Mesodermal cell (in vitro differentiated cells): ENCODE results near the gene TMEM176B. TPM values are rescaled to one million over a fixed set of nuclear protein-coding genes. Genes with fewer than 3 reads are reported as not detected.

Experiments used
- H3K27ac ChIP-seq: 2 replicates; pipeline ENCODE4 v1.7.0; 2013; ENCODE audit warnings: mild to moderate bottlenecking, low read depth, low read length, moderate library complexity; ENCODE audit not compliant: severe bottlenecking
- H3K36me3 ChIP-seq: 2 replicates; pipeline ENCODE4 v1.7.1; 2013; ENCODE audit warnings: mild to moderate bottlenecking, low read length, moderate library complexity; ENCODE audit not compliant: control insufficient read depth, insufficient read depth
- H3K4me1 ChIP-seq: one replicate; pipeline ENCODE4 v1.7.1; 2013; ENCODE audit warnings: mild to moderate bottlenecking, low read length; ENCODE audit not compliant: insufficient read depth, control insufficient read depth, poor library complexity, severe bottlenecking
- H3K4me3 ChIP-seq: 2 replicates; pipeline ENCODE4 v1.7.0; 2013; ENCODE audit warnings: low read length, control low read depth, mild to moderate bottlenecking; ENCODE audit not compliant: insufficient read depth, poor library complexity, severe bottlenecking; ENCODE audit errors: extremely low read depth
- H3K9me3 ChIP-seq: 2 replicates; pipeline ENCODE4 v1.7.1; 2013; ENCODE audit warnings: mild to moderate bottlenecking, low read length, moderate library complexity; ENCODE audit not compliant: control insufficient read depth
- WGBS, 2 experiments: methylation state at CpG; one replicate each; pipeline ENCODE4 v1.1.5; 2013; ENCODE audit warnings: missing lambda C conversion rate in 2 of 2; ENCODE audit not compliant: insufficient coverage in 2 of 2; 5-methylcytosine and 5-hydroxymethylcytosine counted together
- polyA plus RNA-seq, 2 experiments: library from polyadenylated mRNA; stranded (reverse); fragments of 50-300 nt; gene quantifications; one replicate each; pipeline ENCODE4 v1.2.3, GENCODE V29; 2013

Gene TMEM176B
- 0.44 TPM for polyA plus RNA-seq (2013, experiment 1 of 2)
- 0.76 TPM for polyA plus RNA-seq (2013, experiment 2 of 2)

DNA sequence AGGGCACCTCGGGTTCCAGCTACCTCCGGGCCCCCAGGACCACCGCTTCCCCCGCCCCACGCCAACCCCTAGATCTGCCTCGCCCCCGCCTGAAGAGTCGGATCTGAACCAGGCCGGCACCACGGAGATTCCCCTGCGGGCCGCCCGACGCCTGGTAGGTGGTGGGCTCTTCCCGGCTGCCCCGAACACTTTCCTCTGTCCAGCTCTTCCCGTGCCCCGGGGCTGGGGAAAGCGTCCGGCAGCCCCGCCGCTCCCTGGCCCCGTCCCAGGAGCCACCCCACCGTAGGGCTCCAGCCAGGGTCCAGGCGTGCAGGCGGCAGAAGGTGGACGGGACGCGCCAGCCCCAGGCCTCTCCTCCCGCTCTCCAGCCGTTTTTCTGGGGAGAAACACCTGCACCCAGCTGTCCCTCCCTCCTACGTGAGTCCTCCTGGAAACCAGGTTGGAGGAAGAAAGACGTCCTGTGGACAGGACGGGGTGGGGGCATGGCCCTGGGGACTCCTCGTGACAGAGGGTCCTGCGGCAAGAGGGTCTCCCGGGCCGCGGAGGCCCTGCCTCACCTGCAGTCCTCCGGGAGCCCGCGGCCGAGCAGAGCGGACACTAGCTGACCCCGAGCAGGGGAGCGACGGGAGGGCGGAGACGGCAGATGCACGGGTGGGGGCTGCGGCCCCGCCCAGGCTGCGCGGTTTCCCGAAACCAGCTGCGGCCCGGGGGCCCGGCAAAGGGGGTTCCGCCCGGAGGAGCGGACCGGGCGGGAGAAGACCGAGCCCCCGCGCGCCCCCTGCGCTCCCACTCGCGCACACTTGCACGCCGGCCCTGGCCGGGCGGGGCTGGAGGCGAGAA lies at the start of gene TMEM176B:
Gene TMEM176B, minus strand, starts transcription at position 624 of the 840 bp plus-strand sequence. CDS start 3,795 bp downstream, outside the sequence.
- no peak within 1 kb of the TSS for H3K27ac ChIP-seq
- H3K4me1 ChIP-seq: no peaks in the 10 kb centered on the region
- WGBS, 2 experiments: 7 to 9% methylated on average over 54 to 58 of the region's 75 CpGs
- no peaks in the 10 kb centered on the region for H3K9me3 ChIP-seq
- no peak within 1 kb of the TSS for H3K4me3 ChIP-seq
- no peaks in the 10 kb centered on the region for H3K36me3 ChIP-seq

DNA sequence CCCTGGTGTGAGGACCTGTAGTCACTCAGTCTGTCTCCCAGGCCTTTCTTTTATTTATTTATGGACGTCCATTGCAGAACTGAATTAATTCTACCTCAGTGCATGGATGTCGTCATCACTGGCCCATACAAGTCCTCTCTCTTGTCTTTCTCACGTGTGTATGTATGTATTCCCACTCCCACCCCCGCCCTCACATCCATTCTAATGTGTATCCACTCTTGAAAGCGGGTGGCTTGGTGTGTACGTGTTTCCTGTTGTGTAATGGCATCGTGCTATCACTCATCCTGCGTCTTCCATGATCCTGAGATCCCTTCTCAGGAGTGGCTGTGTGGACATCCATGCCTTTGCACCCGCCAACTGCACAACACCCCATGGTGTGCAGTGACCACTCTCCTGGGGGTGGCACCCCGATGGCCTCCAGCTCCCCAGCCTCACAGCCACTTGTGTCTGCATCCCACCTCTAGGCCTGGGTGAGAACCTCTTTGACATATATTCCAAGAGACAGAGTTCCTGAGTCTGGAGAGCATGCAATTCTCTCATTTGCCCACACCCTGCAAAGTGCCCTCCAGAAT lies 49.1 kb upstream of the TMEM176B start:
- H3K4me1 ChIP-seq: no peaks in the 10 kb centered on the region
- no peaks in the 10 kb centered on the region for H3K36me3 ChIP-seq
- H3K27ac ChIP-seq: no peak overlapping the region
- H3K4me3 ChIP-seq: no peak overlapping the region
- 89 to 91% methylated on average over 5 to 8 of the region's 10 CpGs for WGBS, 2 experiments
- H3K9me3 ChIP-seq: no peaks in the 10 kb centered on the region

DNA sequence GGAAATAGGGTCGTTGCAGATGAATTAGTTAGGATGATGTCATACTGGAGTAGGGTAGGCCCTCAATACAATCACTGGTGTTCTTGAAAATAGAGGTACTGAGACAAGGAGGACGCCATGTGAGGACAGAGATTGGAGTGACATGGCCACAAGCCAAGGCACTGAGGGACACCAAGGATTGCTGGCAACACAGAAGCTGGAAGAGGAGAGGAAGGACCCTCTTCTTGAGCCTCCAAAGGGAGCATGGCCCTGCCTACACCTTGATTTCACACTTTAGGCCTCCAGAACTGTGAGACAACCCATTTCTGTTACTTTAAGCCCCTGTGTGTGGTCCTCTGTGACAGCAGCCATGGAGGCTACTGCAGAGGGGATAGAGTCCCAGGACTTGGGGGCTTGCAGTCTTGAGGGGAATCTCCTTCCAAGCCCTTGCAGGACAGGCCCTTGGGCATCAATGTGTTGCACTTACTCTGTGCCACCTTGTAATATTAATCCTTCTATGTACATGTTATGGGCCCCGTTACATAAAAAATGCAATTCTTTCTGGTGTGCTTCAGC lies 48.5 kb upstream of the TMEM176B start:
- no peak overlapping the region for H3K4me3 ChIP-seq
- H3K27ac ChIP-seq: no peak overlapping the region
- no peaks in the 10 kb centered on the region for H3K4me1 ChIP-seq
- WGBS, 2 experiments: 89 to 91% methylated on average over 2 to 3 of the region's 3 CpGs
- H3K36me3 ChIP-seq: no peaks in the 10 kb centered on the region
- H3K9me3 ChIP-seq: no peaks in the 10 kb centered on the region

DNA sequence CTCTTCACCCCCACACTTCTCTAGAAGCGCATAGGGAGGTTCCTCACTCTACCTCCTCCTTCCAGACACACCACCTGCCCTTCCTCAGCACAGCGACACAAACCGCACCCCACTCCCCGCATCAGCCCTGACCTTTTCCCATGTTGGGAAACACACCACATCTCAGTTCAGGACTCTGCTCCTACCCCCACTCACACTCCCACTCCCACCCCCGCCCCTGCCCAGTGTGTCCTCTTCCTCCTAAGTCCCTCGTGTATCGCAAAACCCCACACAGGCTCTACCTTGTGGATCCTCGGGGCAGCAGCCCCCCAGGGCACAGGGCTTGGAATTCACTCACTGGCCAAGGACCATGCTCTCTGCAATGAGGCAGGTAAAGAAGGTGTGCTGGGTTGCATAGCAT lies 47.9 kb upstream of the TMEM176B start:
- Histone ChIP-seq H3K27ac (no peak overlapping the region), H3K4me3 (no peak overlapping the region), H3K9me3 (no peaks in the 10 kb centered on the region), H3K4me1 (no peaks in the 10 kb centered on the region), H3K36me3 (no peaks in the 10 kb centered on the region)
- WGBS, 2 experiments: 91 to 98% methylated on average over 5 to 8 of the region's 8 CpGs

DNA sequence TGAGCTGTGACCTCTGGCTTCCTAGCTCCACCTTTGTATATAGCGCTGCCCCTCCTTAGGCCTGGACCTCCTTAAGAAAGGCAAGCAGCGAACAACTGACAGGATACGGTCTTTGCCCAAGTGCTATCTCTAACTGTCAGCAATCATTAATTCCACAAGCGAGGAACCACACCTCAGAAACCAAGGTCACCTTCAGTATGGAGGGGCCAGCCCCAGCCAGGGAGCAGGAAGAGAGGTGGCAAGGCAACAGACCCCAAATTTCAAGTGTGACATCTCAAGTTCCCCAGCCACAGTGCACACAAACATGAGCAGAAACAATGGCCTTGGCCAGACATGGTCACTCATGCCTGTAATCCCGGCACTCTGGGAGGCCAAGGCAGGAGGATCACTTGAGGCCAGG lies 47.4 kb upstream of the TMEM176B start:
- H3K27ac ChIP-seq: no peak overlapping the region
- H3K9me3 ChIP-seq: no peaks in the 10 kb centered on the region
- 92 to 98% methylated on average over 2 to 5 of the region's 5 CpGs for WGBS, 2 experiments
- H3K4me3 ChIP-seq: no peak overlapping the region
- H3K36me3 ChIP-seq: no peaks in the 10 kb centered on the region
- no peaks in the 10 kb centered on the region for H3K4me1 ChIP-seq

DNA sequence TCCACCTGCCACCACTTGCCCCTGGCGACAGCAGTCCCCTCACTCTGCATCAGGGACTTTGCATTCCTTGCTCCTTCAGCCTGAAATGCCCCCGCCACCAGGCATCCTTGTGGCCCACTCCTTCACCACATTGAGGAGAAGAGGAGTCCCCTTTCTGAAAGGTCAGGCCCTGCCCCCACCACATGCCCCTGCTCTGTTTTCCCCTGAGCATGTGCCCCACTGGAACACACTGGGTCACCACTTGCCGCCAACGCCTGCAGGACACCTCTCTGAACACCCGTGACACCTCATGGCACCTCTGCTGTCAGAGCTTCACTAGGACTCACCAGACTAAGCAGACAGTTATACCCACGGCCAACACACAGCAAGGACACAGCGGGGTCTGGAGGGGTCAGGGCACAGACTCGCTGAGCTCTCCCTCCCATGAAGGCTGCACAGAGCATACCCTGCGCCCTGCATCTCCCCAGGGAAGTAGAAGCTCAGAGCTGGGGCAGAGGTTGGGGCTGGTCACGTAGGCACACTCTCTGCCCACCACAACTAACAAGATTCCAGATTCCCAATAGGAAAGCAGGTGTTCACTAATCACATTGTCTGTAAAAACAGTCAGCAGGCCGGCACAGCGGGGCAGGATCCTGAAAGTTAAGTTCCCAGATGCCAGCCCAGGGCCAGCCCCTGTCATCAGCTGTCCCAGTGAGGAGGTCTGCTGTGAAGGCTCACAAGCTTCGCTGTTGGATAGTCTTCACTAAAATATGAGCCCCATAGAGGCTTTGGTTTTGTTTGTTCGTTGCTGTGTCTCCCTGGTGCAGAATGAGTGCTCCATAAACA lies 46.3 kb upstream of the TMEM176B start:
- no peak overlapping the region for H3K4me3 ChIP-seq
- H3K36me3 ChIP-seq: no peaks in the 10 kb centered on the region
- H3K27ac ChIP-seq: no peak overlapping the region
- H3K4me1 ChIP-seq: no peaks in the 10 kb centered on the region
- H3K9me3 ChIP-seq: no peaks in the 10 kb centered on the region
- WGBS, 2 experiments: 89 to 96% methylated on average over 10 to 12 of the region's 14 CpGs

DNA sequence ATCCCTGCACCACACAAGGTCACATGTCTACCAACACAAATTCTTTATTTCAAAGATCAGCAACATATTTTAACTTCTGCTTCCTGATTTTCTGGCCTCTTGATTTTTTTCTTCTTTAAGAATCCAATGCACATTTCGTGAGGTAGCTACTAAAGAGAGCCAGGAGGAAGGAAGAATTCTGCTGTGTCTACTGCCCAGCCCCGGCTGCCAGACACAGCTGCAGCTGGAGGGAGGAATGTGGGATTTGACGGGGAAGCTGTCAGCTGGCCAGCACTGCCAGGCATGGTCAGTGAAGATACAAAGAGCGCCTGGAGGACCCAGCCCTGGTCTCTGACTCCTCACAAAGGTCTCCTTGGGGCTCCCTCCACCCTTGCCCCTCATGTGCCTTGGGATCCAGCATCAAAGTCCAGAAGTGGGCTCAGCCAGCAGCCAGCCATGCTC lies 45.3 kb upstream of the TMEM176B start:
- Histone ChIP-seq H3K36me3 (no peaks in the 10 kb centered on the region), H3K27ac (no peak overlapping the region), H3K9me3 (no peaks in the 10 kb centered on the region), H3K4me1 (no peaks in the 10 kb centered on the region), H3K4me3 (no peak overlapping the region)
- 56 to 67% methylated on average over 3 of the region's 4 CpGs for WGBS, 2 experiments

DNA sequence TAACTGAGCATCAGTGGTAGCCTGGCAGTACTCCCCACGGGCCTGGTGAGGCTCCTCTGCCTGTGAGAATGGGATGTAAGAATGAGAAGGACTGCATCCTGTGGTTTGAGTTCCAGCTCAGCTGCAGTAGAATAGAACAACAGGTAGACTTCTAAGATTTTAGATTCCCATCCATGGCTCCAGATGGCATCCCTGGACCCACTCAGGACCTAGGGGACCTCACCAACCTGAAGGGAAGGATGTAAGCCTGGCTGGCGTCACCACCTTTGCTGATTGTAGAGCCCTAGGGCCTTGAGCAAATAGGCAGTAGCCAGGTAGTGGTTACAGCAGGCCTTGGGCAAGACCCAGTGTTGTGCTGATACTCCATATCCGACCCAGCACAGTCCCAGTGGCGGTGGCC lies 42.6 kb upstream of the TMEM176B start:
- WGBS, 2 experiments: 88% methylated on average over 4 of the region's 4 CpGs; no CpG with 5 or more reads in 1 of the 2 experiments
- no peaks in the 10 kb centered on the region for H3K9me3 ChIP-seq
- H3K4me3 ChIP-seq: no peak overlapping the region
- H3K4me1 ChIP-seq: no peaks in the 10 kb centered on the region
- H3K27ac ChIP-seq: no peak overlapping the region
- no peaks in the 10 kb centered on the region for H3K36me3 ChIP-seq

DNA sequence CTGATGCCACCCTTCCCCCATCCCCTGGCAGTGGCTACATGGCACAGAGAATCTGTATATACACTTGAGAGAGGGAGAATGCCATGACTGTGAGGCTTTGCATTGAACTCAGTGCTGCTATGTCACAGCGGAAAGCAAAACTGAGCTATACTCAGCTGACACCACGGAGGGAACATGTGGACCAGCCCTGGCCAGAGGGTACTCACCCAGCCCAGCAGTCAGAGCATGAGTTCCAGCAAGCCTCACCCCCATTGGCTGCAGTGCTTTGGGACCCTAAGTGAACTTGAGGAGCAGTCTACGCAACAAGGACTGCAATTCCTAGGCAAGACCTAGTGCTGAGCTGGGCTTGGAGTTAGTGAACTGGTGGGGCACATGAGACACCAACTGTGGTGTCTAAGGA lies 41.9 kb upstream of the TMEM176B start:
- H3K4me3 ChIP-seq: no peak overlapping the region
- 90 to 96% methylated on average over 3 of the region's 3 CpGs for WGBS, 2 experiments
- H3K27ac ChIP-seq: no peak overlapping the region

DNA sequence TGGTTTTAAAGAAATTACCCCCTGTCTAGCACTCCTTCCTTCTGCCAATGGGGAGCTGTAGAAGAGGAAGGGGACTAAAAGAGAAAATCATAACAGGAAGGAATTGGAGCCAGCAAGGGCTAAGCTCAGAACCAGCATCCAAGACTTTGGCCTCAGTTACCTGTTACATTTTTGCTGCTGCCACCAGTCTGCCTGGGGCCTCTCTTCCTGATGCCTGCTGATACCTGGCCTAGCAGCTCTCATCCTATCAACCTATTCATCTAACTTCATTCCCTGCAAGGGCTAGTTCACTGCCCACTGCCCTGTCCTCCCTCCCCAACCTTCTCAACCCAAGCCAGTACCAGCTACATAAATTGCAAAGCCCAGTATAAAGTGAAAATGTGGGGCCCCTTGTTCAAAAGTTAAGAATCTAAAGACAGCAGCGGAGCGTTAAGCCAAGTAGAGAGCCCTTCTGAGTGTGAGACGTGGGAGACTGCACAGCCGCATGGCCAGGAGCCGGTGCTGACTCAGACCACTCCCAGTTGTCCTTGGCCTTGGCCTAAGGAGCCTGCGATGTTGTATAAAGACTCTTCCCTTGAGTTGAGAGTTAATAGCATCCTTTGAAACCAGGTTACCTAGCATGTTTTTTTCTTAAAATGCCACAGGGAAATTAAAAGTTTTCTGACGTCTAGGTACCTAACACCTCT lies 38.9 kb upstream of the TMEM176B start:
- 85 to 89% methylated on average over 6 of the region's 7 CpGs for WGBS, 2 experiments
- H3K4me3 ChIP-seq: no peak overlapping the region
- no peaks in the 10 kb centered on the region for H3K9me3 ChIP-seq
- no peaks in the 10 kb centered on the region for H3K4me1 ChIP-seq
- no peaks in the 10 kb centered on the region for H3K36me3 ChIP-seq
- H3K27ac ChIP-seq: no peak overlapping the region

More for the DNA sequence above, 41.9 kb upstream of the TMEM176B start:
- no peaks in the 10 kb centered on the region for H3K9me3 ChIP-seq
- no peaks in the 10 kb centered on the region for H3K4me1 ChIP-seq
- H3K36me3 ChIP-seq: no peaks in the 10 kb centered on the region
